CD4-positive, alpha-beta T cell treated with Interleukin-4 for 4 hours (primary cell): ENCODE data around the gene KLRF1.

Experiments used
- DNase-seq: peaks from one replicate; pipeline ENCODE4 v3.0.0-alpha.2; 2020

KLRF1 gene, protein sequence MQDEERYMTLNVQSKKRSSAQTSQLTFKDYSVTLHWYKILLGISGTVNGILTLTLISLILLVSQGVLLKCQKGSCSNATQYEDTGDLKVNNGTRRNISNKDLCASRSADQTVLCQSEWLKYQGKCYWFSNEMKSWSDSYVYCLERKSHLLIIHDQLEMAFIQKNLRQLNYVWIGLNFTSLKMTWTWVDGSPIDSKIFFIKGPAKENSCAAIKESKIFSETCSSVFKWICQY

DNA sequence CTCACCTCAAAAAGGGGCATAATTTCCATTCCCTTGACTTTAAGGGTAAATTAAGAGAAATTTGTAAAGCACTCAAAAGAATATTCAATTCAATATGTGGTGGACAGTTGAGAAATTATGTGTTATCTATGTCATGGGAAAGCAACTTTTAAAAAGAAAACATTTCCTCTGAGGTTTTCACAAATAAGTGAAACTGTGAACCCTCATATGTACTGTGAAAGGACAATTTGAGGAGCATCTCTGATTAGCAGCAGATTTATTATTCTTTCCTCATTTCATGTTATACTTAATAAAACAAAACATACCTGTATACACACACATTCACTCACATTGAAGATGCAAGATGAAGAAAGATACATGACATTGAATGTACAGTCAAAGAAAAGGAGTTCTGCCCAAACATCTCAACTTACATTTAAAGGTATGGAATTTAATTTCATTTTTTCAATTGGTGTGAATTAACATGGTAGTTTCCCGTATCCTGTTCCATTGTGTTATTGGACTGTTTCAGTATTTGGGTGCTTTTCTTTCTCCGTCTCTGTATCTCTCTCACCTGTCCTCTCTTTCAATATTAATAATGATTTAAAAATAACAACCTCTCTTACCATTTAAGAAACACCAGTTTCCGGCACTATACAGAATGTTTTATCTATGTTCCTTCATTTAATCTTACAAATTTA is at the start of gene KLRF1:
Gene KLRF1, plus strand, starts transcription at position 273 of the 680 bp plus-strand sequence. Its CDS starts 64 bp downstream, at position 337.
- no peak for DNase-seq

DNA sequence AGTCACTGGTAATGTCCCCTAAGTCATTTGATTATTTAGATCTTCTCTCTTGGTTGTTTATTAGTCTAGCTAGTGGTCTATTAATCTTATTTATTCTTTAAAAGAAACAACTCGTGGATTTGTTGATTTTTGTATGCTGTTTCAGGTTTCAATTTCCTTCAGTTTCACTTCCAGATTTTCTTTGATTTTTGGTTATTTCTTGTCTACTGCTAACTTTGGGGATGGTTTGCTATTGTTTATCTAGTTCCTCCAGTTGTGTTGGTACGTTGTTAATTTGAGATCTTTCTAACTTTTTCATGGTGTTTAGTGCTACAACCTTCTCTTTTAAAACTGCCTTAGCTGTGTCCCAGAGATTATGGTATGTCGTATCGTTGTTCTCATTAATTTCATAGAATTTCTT is 48.1 kb upstream of the KLRF1 start:
- DNase-seq, result no peak

DNA sequence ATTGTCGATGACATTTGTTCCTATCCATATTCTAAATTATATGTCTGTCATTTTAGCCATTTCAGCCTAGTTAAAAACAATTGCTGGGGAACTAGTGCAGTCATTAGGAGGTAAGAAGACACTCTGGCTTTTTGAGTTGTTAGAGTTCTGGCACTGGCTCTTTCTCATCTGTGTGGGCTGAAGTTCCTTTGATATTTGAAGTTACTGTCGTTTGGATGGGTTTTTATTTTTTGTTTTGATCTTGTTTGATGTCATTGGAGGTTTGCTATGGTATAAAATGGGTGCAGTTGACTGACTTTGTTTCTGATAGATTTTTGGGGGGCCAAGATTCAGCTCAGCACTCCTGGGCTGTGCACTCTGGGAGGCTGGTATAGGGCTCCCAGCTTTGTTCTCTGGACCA is 45.9 kb upstream of the KLRF1 start:
- no peak for DNase-seq

GRCh38 chr12:9782547-9783382 is 44.5 kb upstream of the KLRF1 start:
- DNase-seq, result no peak

GRCh38 chr12:9784326-9784725 is 43.0 kb upstream of the KLRF1 start:
- DNase-seq, result no peak

DNA sequence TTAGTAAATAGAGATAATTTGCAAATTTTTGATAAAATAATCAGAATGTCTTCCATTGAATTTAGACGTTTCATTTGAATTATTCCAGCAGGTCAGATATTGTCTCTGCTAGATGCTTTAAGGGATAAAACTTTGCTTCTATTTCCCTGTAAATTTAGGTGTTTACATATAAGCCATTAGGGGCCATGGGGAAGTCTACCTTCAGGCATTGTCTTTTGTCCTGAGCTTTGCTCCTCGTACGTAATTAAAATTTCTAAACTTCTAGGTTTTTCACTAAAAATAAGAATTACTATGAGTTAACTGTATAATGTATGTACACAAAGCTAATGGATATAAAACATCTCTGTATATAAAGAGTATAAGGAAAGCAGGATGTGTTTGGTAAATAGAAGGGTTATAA is 42.5 kb upstream of the KLRF1 start:
- no peak for DNase-seq

GRCh38 chr12:9786726-9787717 is 40.3 kb upstream of the KLRF1 start:
- DNase-seq, result no peak

- DNase-seq, result no peak
Measured at GRCh38 chr12:9792185-9792900, 34.9 kb upstream of the KLRF1 start.

DNA sequence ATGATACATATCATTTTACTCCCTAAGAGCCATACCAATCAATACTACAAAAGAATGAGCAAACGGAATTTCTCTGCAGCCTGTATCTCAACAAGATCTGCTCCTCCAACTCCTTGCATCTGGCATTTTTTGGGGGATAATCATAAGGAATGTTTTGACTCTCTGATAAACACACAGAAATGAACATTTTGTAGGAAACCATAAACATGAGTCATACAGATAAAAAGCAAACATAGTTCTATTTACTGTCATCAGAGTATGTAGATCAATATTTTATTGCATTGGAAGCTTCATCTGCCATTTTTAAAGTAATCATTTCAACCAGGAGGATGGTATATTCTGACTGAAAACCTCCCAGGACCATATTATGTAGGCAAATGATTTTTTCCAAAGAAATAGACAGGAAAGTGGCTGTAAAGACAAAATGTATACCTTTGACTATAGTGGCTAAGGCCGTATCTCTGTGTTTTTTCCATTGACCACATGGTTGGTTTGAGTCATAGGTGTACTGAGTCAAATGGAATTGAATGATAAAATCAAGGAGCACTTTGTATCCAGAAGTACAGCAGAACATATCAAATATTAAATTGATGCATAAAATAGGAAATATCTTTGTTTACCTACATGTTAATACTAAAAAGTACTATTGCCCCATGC is 34.2 kb upstream of the KLRF1 start:
- no peak for DNase-seq

GRCh38 chr12:9793779-9794395 is 33.4 kb upstream of the KLRF1 start:
- peak; percentile 44 for DNase-seq

DNA sequence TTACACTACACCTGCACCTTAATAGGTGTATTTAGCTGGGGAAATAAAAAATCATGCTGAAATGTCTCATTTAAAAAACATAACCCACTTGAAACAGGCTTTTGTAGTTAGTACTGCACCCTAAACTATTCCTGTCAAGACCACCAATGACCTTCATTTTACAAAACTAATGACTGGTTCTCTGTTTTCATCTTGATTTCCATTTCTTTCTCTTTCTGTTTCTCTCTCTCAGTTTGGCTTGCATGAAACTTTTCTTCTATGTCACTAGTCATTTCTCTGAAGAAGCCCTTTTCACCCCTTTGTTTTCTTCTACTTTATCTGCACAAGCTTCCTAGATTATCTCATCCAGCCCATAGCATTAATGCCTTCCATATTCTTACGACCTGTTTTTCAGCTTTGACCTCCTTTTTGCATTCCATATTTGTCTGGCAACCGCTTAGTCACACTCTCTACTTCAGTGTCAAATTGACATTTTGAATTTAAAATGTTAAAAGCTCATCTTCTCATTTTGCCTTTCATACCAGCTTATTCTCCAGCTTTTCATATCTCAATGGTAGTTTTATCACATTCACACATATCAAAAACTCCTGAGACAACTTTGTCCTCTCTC is 32.7 kb upstream of the KLRF1 start:
- no peak for DNase-seq

- no peak for DNase-seq
Measured at GRCh38 chr12:9795945-9796344, 31.3 kb upstream of the KLRF1 start.

DNA sequence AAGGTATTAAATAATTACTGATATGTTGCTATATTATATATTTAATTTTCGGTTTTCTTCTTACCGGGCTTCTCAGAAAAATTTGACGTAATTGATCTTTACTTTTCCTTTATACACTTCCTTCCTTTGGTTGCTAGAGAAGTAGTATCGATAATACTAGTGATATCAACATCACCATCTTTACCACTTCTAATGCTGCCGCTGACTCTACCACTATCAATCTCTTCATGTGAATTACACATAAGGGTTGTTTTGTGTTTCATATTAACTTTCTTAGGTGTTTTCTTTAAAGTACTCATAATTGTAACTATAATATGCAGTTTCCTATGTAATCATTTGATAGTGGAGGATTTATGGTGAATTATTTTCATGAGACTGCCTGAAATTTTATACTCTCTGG is 30.9 kb upstream of the KLRF1 start:
- peak; percentile 72 for DNase-seq

- no peak for DNase-seq
Measured at GRCh38 chr12:9796971-9797370, 30.3 kb upstream of the KLRF1 start.

GRCh38 chr12:9797722-9798619 is 29.3 kb upstream of the KLRF1 start:
- DNase-seq, result peak; percentile 83

- no peak for DNase-seq
Measured at GRCh38 chr12:9799961-9800360, 27.3 kb upstream of the KLRF1 start.

DNA sequence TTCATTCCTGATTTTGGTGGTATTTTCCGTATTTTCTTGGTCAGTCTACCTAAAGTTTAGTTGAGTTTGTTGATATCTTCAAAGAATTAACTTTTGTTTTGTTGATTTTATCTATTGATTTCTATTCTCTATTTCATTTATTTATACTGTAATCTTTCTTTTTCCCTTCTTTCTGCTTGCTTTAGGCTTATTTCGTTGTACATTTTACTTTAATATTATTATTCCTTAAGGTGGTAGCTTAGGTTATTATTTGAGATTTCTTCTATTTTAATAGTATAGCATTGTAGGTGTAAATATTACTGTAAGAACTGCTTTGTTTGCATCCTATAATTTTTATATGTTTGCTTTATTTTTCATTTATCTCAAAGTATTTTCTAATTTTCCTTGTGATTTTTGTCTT is 21.4 kb upstream of the KLRF1 start:
- no peak for DNase-seq

- no peak for DNase-seq
Measured at GRCh38 chr12:9806714-9807113, 20.6 kb upstream of the KLRF1 start.

DNA sequence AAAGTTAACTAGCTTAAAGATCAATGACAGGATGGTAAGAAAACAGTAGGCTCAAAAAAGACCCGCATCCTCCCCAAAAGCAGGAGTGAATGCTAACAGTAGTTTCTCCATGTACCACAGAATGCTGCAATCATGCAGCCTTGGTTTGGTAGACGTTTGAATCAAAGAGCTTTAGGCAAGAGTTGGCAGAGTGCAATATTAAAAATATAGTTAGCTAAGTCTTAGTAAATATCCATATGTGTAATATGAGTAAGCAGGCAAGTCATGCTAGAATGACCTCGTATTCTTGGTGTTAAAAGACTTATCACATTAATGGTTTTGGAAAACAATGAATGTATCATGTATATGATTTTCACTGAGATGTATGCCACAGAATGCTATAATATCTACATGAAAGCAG is 18.8 kb upstream of the KLRF1 start:
- DNase-seq, result no peak
